Natural killer cell (primary cell): ENCODE results near the gene CIAO2B. TPM values are rescaled to one million over a fixed set of nuclear protein-coding genes. Genes with fewer than 3 reads are reported as not detected.

Experiments used
- ATAC-seq, 3 donors: fragments of 150-1000 bp in 2 of 3; fragments of 200-7000 bp in 1 of 3; cut with Tn5 transposase; 1 replicate in 1 of 3; 2 replicates in 2 of 3; pipeline ENCODE4 v1.10.0; 2021; ENCODE audit warnings: mild to moderate bottlenecking in 2 of 3, moderate library complexity in 2 of 3
- DNase-seq, 2 donors: peaks; one replicate each; pipeline versions ENCODE4 v3.0.0 to v3.0.0-alpha.2; 2013 to 2021; ENCODE audit warnings: mixed read lengths in 1 of 2
- H3K27ac ChIP-seq: one replicate; pipeline ENCODE4 v1.5.1; 2013; ENCODE audit warnings: mild to moderate bottlenecking, low read length
- H3K27me3 ChIP-seq: one replicate; pipeline ENCODE4 v1.6.1; 2013; ENCODE audit warnings: low read length; ENCODE audit not compliant: control insufficient read depth, insufficient read depth
- H3K36me3 ChIP-seq: one replicate; pipeline ENCODE4 v1.6.1; 2013; ENCODE audit warnings: low read length; ENCODE audit not compliant: control insufficient read depth, insufficient read depth
- H3K4me1 ChIP-seq: one replicate; pipeline ENCODE4 v1.6.1; 2013; ENCODE audit warnings: low read length; ENCODE audit not compliant: control insufficient read depth, insufficient read depth
- H3K4me3 ChIP-seq: one replicate; pipeline ENCODE4 v1.5.1; 2013; ENCODE audit warnings: low read length
- H3K9me3 ChIP-seq: one replicate; pipeline ENCODE4 v1.6.1; 2013; ENCODE audit warnings: low read length; ENCODE audit not compliant: control insufficient read depth, insufficient read depth
- H3K27ac Mint-ChIP-seq, 2 donors: one replicate each; pipeline ENCODE4 v1.8.0; 2022; ENCODE audit warnings: mild to moderate bottlenecking in 2 of 2, mixed read lengths in 2 of 2, moderate library complexity in 1 of 2
- H3K27me3 Mint-ChIP-seq, 2 donors: one replicate each; pipeline ENCODE4 v1.8.0; 2022; ENCODE audit warnings: low read depth in 2 of 2, mixed read lengths in 2 of 2
- H3K36me3 Mint-ChIP-seq: one replicate; pipeline ENCODE4 v1.8.0; 2022; ENCODE audit warnings: mixed read lengths
- H3K4me1 Mint-ChIP-seq, 2 donors: one replicate each; pipeline ENCODE4 v1.8.0; 2022; ENCODE audit warnings: mixed read lengths in 2 of 2
- H3K4me3 Mint-ChIP-seq: one replicate; pipeline ENCODE4 v1.8.0; 2022; ENCODE audit warnings: mild to moderate bottlenecking, moderate library complexity, mixed read lengths
- H3K9me3 Mint-ChIP-seq, 2 donors: one replicate each; pipeline ENCODE4 v1.8.0; 2022; ENCODE audit warnings: mixed read lengths in 2 of 2
- CTCF ChIP-seq: fragments of 200-600 bp; IDR thresholded peaks from one replicate; pipeline ENCODE4 v1.8.0; 2022; ENCODE audit warnings: antibody characterized with exemption
- WGBS: methylation state at CpG from one replicate; pipeline ENCODE4 v1.1.7; 2013; ENCODE audit warnings: missing lambda C conversion rate; ENCODE audit not compliant: insufficient coverage; 5-methylcytosine and 5-hydroxymethylcytosine counted together
- intact Hi-C: fragments of 100-400 bp; cut with micrococcal nuclease; formaldehyde crosslinking; loops from one replicate; pipeline ENCODE4 v1.14.2; 2022
- total RNA-seq, 4 donors: library from RNA; stranded (reverse); fragments of 120-200 nt in 1 of 4; gene quantifications; one replicate each; pipeline versions ENCODE4 v1.2.3 to v1.2.4, GENCODE V29; 2013 to 2022

CIAO2B gene
- total RNA-seq, 3 donors from 2014 or later (not counting 1 experiment from before 2014, with no cell fraction given): 57.2 to 62.8 (median 60.0) TPM

GRCh38 chr16:66944054-66944441 is 9.8 kb upstream of the CIAO2B start:
- H3K4me3 Mint-ChIP-seq: no peak overlapping the region
- no peaks in the 10 kb centered on the region for H3K36me3 Mint-ChIP-seq
- 100% methylated on average over 2 of the region's 5 CpGs for WGBS
- no peaks in the 10 kb centered on the region for H3K9me3 Mint-ChIP-seq
- H3K27ac Mint-ChIP-seq: no peak overlapping the region
- no peak overlapping the region for H3K4me3 ChIP-seq
- DNase-seq (no peak), ATAC-seq (no peak)
- H3K36me3 ChIP-seq: peaks cover 35% of the 10 kb centered on the region
- no peak for TF ChIP-seq CTCF
- H3K27me3 ChIP-seq: peaks cover 10% of the 10 kb centered on the region
- peaks cover 18% of the 10 kb centered on the region for H3K4me1 ChIP-seq
- peaks cover 8 to 9% of the 10 kb centered on the region in 2 donors for H3K27me3 Mint-ChIP-seq
- peaks cover 22 to 24% of the 10 kb centered on the region in 2 donors for H3K4me1 Mint-ChIP-seq
- intact Hi-C loops: no loop called here
- no peaks in the 10 kb centered on the region for H3K9me3 ChIP-seq
- no peak overlapping the region for H3K27ac ChIP-seq

GRCh38 chr16:66943426-66944053 is 9.3 kb upstream of the CIAO2B start:
- H3K9me3 ChIP-seq: no peaks in the 10 kb centered on the region
- no peak overlapping the region for H3K4me3 ChIP-seq
- peaks cover 17 to 18% of the 10 kb centered on the region in 2 donors for H3K4me1 Mint-ChIP-seq
- no peak overlapping the region for H3K27ac ChIP-seq
- H3K36me3 ChIP-seq: peaks cover 36% of the 10 kb centered on the region
- 90% methylated on average over 15 of the region's 15 CpGs for WGBS
- H3K27me3 Mint-ChIP-seq: peaks cover 3 to 4% of the 10 kb centered on the region in 2 donors
- no peak overlapping the region for H3K4me3 Mint-ChIP-seq
- peaks cover 5% of the 10 kb centered on the region for H3K27me3 ChIP-seq
- DNase-seq (no peak), ATAC-seq (no peak)
- H3K4me1 ChIP-seq: peaks cover 13% of the 10 kb centered on the region
- no peak overlapping the region for H3K27ac Mint-ChIP-seq
- H3K36me3 Mint-ChIP-seq: no peaks in the 10 kb centered on the region
- TF ChIP-seq CTCF: no peak
- no peaks in the 10 kb centered on the region for H3K9me3 Mint-ChIP-seq
- intact Hi-C loops: no loop called here

- no peak for ATAC-seq
- intact Hi-C loops: no loop called here
Observed at GRCh38 chr16:66942981-66943380, 8.8 kb upstream of the CIAO2B start.

More at GRCh38 chr16:66942981-66943380, 8.8 kb upstream of the CIAO2B start:
- Histone ChIP-seq H3K36me3 (peaks cover 36% of the 10 kb centered on the region), H3K4me1 (peaks cover 7% of the 10 kb centered on the region), H3K27me3 (no peaks in the 10 kb centered on the region), H3K4me3 (no peak overlapping the region), H3K27ac (no peak overlapping the region), H3K9me3 (no peaks in the 10 kb centered on the region)
- Mint-ChIP-seq H3K27me3 (no peaks in the 10 kb centered on the region), H3K4me3 (no peak overlapping the region), H3K4me1 (peaks cover 12 to 13% of the 10 kb centered on the region in 2 donors), H3K36me3 (no peaks in the 10 kb centered on the region), H3K9me3 (no peaks in the 10 kb centered on the region), H3K27ac (no peak overlapping the region)
- WGBS: 90% methylated on average over 5 of the region's 5 CpGs
- DNase-seq: no peak
- no peak for TF ChIP-seq CTCF
